ENCODE data around the gene BMPR1B.

Gene BMPR1B

GRCh38 chr4:94974773-94975172 lies 217.0 kb downstream of the BMPR1B start:
- FAIRE-seq: no peak
- DNase-seq (ENCODE audit: insufficient read length, low spot score): no peak
- TF ChIP-seq POLR2A (IDR thresholded peaks at IDR 0.05; ENCODE audit: low read depth, low read length) (no peak), POU2F2 (IDR thresholded peaks at IDR 0.05; ENCODE audit: low read depth, low read length) (no peak), TAF1 (IDR thresholded peaks at IDR 0.05; ENCODE audit: low read depth, low read length) (no peak), PAX5 (IDR thresholded peaks at IDR 0.05; ENCODE audit: insufficient read depth, low read length, severe bottlenecking) (no peak), POLR2AphosphoS5 (IDR thresholded peaks at IDR 0.05; ENCODE audit: low read depth, low read length) (no peak), SPI1 (IDR thresholded peaks at IDR 0.05; ENCODE audit: low read depth, low read length) (no peak)

GRCh38 chr4:94976371-94977011 lies 218.7 kb downstream of the BMPR1B start:
- FAIRE-seq: no peak

DNA sequence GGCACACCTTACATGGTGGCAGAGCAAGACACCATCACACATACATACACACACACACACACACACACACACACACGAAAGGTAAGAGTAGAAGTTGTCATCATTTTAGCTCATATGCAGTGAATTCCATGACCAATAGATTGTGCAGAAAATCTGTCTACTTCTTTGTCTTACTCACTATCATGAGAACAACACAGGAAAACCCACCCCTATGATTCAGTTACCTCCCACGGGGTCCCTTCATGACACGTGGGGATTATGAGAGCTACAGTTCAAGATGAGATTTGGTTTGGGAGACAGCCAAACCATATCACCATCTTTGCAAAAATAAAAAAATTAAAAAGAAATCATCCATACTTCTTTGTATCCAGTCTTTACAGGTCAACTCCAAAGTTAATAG lies 221.1 kb downstream of the BMPR1B start:
- DNase-seq (ENCODE audit: insufficient read length, low spot score) (no peak), FAIRE-seq (no peak)
- no peak for TF ChIP-seq TAF1 (IDR thresholded peaks at IDR 0.05; ENCODE audit: low read depth, low read length)
- no peak for TF ChIP-seq SPI1 (IDR thresholded peaks at IDR 0.05; ENCODE audit: low read depth, low read length)
- no peak for TF ChIP-seq POU2F2 (IDR thresholded peaks at IDR 0.05; ENCODE audit: low read depth, low read length)
- TF ChIP-seq PAX5 (IDR thresholded peaks at IDR 0.05; ENCODE audit: insufficient read depth, low read length, severe bottlenecking): no peak
- TF ChIP-seq POLR2AphosphoS5 (IDR thresholded peaks at IDR 0.05; ENCODE audit: low read depth, low read length): no peak
- TF ChIP-seq POLR2A (IDR thresholded peaks at IDR 0.05; ENCODE audit: low read depth, low read length): no peak

More at GRCh38 chr4:94976371-94977011, 218.7 kb downstream of the BMPR1B start:
- no peak for DNase-seq (ENCODE audit: insufficient read length, low spot score)
- no peak for TF ChIP-seq POU2F2 (IDR thresholded peaks at IDR 0.05; ENCODE audit: low read depth, low read length)

DNA sequence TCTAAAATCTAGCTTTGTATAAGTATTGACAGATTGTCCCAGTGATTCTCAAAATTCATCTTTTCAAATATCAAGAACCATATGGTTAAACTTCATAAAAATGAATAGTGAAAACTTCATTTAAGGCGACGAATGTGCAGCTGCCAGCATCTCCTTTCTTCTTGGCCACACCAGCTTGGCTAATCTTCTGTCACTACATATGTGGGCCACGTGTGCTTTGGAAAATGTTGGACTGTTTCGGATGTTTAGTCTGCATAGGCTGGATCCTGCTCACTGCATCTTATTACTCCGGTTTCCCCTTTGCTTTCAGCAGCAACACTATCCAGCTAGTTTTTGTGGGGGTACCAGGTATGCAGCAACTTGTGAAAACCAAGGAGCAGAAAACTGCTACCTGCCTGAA lies 221.9 kb downstream of the BMPR1B start:
- TF ChIP-seq POLR2A (IDR thresholded peaks at IDR 0.05; ENCODE audit: low read depth, low read length) (no peak), POLR2AphosphoS5 (IDR thresholded peaks at IDR 0.05; ENCODE audit: low read depth, low read length) (no peak), POU2F2 (IDR thresholded peaks at IDR 0.05; ENCODE audit: low read depth, low read length) (no peak)
- no peak for DNase-seq (ENCODE audit: insufficient read length, low spot score)
- no peak for FAIRE-seq

GRCh38 chr4:94995684-94996394 lies 238.1 kb downstream of the BMPR1B start:
- FAIRE-seq (no peak), DNase-seq (ENCODE audit: insufficient read length, low spot score) (no peak)
- no peak for TF ChIP-seq POLR2AphosphoS5 (IDR thresholded peaks at IDR 0.05; ENCODE audit: low read depth, low read length)
- no peak for TF ChIP-seq TAF1 (IDR thresholded peaks at IDR 0.05; ENCODE audit: low read depth, low read length)
- TF ChIP-seq POLR2A (IDR thresholded peaks at IDR 0.05; ENCODE audit: low read depth, low read length): no peak
- no peak for TF ChIP-seq PAX5 (IDR thresholded peaks at IDR 0.05; ENCODE audit: insufficient read depth, low read length, severe bottlenecking)
- TF ChIP-seq POU2F2 (IDR thresholded peaks at IDR 0.05; ENCODE audit: low read depth, low read length): no peak
- TF ChIP-seq SPI1 (IDR thresholded peaks at IDR 0.05; ENCODE audit: low read depth, low read length): no peak

GRCh38 chr4:95000076-95000648 lies 242.4 kb downstream of the BMPR1B start:
- DNase-seq (ENCODE audit: insufficient read length, low spot score) (no peak), FAIRE-seq (no peak)
- TF ChIP-seq SPI1 (IDR thresholded peaks at IDR 0.05; ENCODE audit: low read depth, low read length) (no peak), POLR2AphosphoS5 (IDR thresholded peaks at IDR 0.05; ENCODE audit: low read depth, low read length) (no peak), POU2F2 (IDR thresholded peaks at IDR 0.05; ENCODE audit: low read depth, low read length) (no peak), PAX5 (IDR thresholded peaks at IDR 0.05; ENCODE audit: insufficient read depth, low read length, severe bottlenecking) (no peak), TAF1 (IDR thresholded peaks at IDR 0.05; ENCODE audit: low read depth, low read length) (no peak), POLR2A (IDR thresholded peaks at IDR 0.05; ENCODE audit: low read depth, low read length) (no peak)

GRCh38 chr4:95004912-95005311 lies 247.2 kb downstream of the BMPR1B start:
- no peak for FAIRE-seq
- no peak for DNase-seq (ENCODE audit: insufficient read length, low spot score)
- TF ChIP-seq POLR2A (IDR thresholded peaks at IDR 0.05; ENCODE audit: low read depth, low read length) (no peak), SPI1 (IDR thresholded peaks at IDR 0.05; ENCODE audit: low read depth, low read length) (no peak), PAX5 (IDR thresholded peaks at IDR 0.05; ENCODE audit: insufficient read depth, low read length, severe bottlenecking) (no peak), POLR2AphosphoS5 (IDR thresholded peaks at IDR 0.05; ENCODE audit: low read depth, low read length) (no peak), POU2F2 (IDR thresholded peaks at IDR 0.05; ENCODE audit: low read depth, low read length) (no peak), TAF1 (IDR thresholded peaks at IDR 0.05; ENCODE audit: low read depth, low read length) (no peak)

DNA sequence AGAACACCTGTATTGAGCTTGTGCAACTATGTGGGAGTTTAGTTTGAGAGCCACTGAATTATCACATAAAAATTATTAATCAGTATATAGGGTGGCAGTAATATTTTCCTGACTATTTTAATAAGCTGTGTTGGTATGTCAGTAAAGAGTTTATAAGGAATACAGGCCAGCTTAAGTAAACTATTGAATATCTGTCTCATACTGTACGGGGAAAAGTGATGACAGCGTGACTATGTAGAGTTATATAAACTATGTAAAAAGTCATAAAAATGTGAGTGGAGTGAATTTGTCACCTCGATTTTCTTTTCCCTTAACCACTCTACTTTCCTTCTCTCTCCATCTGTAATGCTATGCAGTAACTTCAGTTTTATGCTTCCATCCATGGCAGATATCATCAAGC lies 250.2 kb downstream of the BMPR1B start:
- no peak for FAIRE-seq
- DNase-seq (ENCODE audit: insufficient read length, low spot score): no peak
- no peak for TF ChIP-seq TAF1 (IDR thresholded peaks at IDR 0.05; ENCODE audit: low read depth, low read length)
- no peak for TF ChIP-seq PAX5 (IDR thresholded peaks at IDR 0.05; ENCODE audit: insufficient read depth, low read length, severe bottlenecking)
- no peak for TF ChIP-seq POLR2A (IDR thresholded peaks at IDR 0.05; ENCODE audit: low read depth, low read length)
- no peak for TF ChIP-seq SPI1 (IDR thresholded peaks at IDR 0.05; ENCODE audit: low read depth, low read length)
- TF ChIP-seq POLR2AphosphoS5 (IDR thresholded peaks at IDR 0.05; ENCODE audit: low read depth, low read length): no peak
- no peak for TF ChIP-seq POU2F2 (IDR thresholded peaks at IDR 0.05; ENCODE audit: low read depth, low read length)

DNA sequence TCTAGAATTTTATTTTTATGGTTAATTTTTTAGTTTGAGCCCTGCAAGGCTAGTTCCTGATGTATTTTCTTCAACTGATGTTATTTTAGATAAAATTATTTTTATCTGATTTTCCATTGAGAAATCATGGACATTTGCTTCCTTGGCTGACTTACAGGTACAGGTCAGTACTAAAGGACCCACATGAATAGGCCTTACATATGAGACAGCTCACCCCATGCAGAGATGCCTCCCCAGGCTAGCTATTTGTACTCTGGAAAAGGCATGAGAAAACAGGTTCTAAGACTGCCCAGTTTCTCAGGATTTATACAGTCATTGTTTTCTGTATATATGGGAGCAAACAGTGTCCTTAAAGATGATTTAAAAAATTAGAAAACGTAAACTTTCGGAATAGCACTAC lies 255.5 kb downstream of the BMPR1B start:
- FAIRE-seq (no peak), DNase-seq (ENCODE audit: insufficient read length, low spot score) (no peak)
- TF ChIP-seq SPI1 (IDR thresholded peaks at IDR 0.05; ENCODE audit: low read depth, low read length): no peak
- no peak for TF ChIP-seq POLR2A (IDR thresholded peaks at IDR 0.05; ENCODE audit: low read depth, low read length)
- no peak for TF ChIP-seq TAF1 (IDR thresholded peaks at IDR 0.05; ENCODE audit: low read depth, low read length)
- TF ChIP-seq PAX5 (IDR thresholded peaks at IDR 0.05; ENCODE audit: insufficient read depth, low read length, severe bottlenecking): no peak
- TF ChIP-seq POU2F2 (IDR thresholded peaks at IDR 0.05; ENCODE audit: low read depth, low read length): no peak
- TF ChIP-seq POLR2AphosphoS5 (IDR thresholded peaks at IDR 0.05; ENCODE audit: low read depth, low read length): no peak

Data from GM12891 (cell line).